Tibial artery (tissue), 4 donors: ENCODE data around the gene CSF3R.
A peak's percentile ranks its signal among the peaks of the same experiment; 100 is the strongest.

ENCODE experiments used
- DNase-seq, 2 donors: peaks; one replicate each; pipeline ENCODE4 v3.0.0-alpha.2; 2019
- H3K27ac ChIP-seq, 2 donors: fragments of 200-600 bp; sonication (generic) in 1 of 2; 1 replicate in 1 of 2; 2 replicates in 1 of 2; pipeline ENCODE4 v1.5.1; 2018 to 2019; ENCODE audit warnings: mild to moderate bottlenecking in 1 of 2
- H3K27me3 ChIP-seq, 2 donors: fragments of 200-600 bp; sonication (generic) in 1 of 2; one replicate each; pipeline versions ENCODE4 v1.5.1 to v1.6.0; 2016 to 2019
- H3K36me3 ChIP-seq, 3 donors: fragments of 200-600 bp; sonication (generic) in 2 of 3; one replicate each; pipeline ENCODE4 v1.5.1; 2016 to 2019; ENCODE audit warnings: mild to moderate bottlenecking in 2 of 3
- H3K4me1 ChIP-seq, 4 donors: fragments of 200-600 bp; sonication (generic) in 2 of 4; 1 replicate in 3 of 4; 2 replicates in 1 of 4; pipeline ENCODE4 v1.5.1; 2016 to 2019
- H3K4me3 ChIP-seq, 2 donors: fragments of 200-600 bp; sonication (generic) in 1 of 2; 1 replicate in 1 of 2; 2 replicates in 1 of 2; pipeline ENCODE4 v1.5.1; 2018 to 2019; ENCODE audit warnings: mild to moderate bottlenecking in 2 of 2
- H3K9me3 ChIP-seq, 3 donors: fragments of 200-600 bp; sonication (generic) in 1 of 3; one replicate each; pipeline ENCODE4 v1.5.1; 2016 to 2019
- intact Hi-C: fragments of 100-400 bp; cut with DNase I; formaldehyde crosslinking; loops from one replicate; pipeline ENCODE4 v1.15.0; 2023; ENCODE audit warnings: low total_unique reads
- TF ChIP-seq, protein P1 (sequence below), 2 experiments: fragments of 200-600 bp in 1 of 2; fragments of 450-650 bp in 1 of 2; IDR thresholded peaks; one replicate each; pipeline ENCODE4 v1.5.1; 2017 to 2019; ENCODE audit warnings: antibody characterized with exemption in 2 of 2, mild to moderate bottlenecking in 1 of 2, moderate library complexity in 1 of 2

CSF3R gene

DNA sequence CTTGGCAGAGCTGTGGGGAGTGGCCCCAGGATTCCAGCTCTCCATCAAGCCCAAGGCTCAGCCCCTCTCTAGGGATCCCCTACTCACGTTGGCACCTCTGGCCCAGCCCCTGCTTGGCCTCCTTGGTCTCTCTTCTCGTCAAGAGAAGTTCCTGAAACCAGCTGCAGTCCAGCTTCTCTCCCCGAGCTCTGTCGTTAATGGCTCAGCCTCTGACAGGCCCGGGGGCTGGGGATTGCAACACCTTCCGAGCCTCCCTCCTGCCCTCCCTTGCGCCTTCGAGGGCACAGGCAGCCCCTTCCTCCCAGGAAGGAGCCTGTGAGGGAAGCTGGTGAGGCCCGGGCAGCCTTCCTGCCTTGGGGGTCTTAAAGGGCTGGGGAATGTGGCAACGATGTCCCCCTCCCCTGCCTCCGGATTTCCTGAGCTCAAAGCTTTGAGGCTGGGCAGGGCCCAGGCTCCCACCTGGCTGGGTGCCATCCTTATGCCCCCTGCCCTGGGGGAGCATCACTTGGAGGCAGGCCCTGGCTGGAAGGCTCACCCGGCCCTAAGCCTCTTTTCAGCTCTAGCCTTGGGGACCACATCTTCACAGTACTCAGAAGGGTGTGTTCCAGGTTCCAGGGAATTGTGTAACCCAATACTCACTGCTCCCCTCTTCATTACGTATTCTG, at the start of gene CSF3R:
Gene CSF3R, minus strand, starts transcription at position 190 of the 665 bp plus-strand sequence. CDS start 3,417 bp downstream, outside the sequence.
- H3K27ac ChIP-seq, result no peak within 1 kb of the TSS
- DNase-seq, result no peak
- TF ChIP-seq, protein P1, sequence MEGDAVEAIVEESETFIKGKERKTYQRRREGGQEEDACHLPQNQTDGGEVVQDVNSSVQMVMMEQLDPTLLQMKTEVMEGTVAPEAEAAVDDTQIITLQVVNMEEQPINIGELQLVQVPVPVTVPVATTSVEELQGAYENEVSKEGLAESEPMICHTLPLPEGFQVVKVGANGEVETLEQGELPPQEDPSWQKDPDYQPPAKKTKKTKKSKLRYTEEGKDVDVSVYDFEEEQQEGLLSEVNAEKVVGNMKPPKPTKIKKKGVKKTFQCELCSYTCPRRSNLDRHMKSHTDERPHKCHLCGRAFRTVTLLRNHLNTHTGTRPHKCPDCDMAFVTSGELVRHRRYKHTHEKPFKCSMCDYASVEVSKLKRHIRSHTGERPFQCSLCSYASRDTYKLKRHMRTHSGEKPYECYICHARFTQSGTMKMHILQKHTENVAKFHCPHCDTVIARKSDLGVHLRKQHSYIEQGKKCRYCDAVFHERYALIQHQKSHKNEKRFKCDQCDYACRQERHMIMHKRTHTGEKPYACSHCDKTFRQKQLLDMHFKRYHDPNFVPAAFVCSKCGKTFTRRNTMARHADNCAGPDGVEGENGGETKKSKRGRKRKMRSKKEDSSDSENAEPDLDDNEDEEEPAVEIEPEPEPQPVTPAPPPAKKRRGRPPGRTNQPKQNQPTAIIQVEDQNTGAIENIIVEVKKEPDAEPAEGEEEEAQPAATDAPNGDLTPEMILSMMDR (IDR thresholded peaks at IDR 0.05), result no peak

GRCh38 chr1:36531833-36532232, 49.1 kb upstream of the CSF3R start:
- Histone ChIP-seq H3K9me3 (peaks cover 0 to 7% (median 5%) of the 10 kb centered on the region in 3 donors), H3K36me3 (no peaks in the 10 kb centered on the region), H3K4me3 (no peak overlapping the region), H3K27ac (no peak overlapping the region), H3K27me3 (peaks cover 0 to 33% of the 10 kb centered on the region in 2 donors), H3K4me1 (no peaks in the 10 kb centered on the region)
- intact Hi-C loops, result no loop called here
- no peak for DNase-seq
- TF ChIP-seq, protein P1 (IDR thresholded peaks at IDR 0.05), result no peak

More for the DNA sequence above, at the start of gene CSF3R:
- Histone ChIP-seq H3K4me3 (peak within 1 kb of the TSS; percentile 4 to 7), H3K9me3 (no peaks in the 10 kb centered on the region), H3K36me3 (no peaks in the 10 kb centered on the region), H3K27me3 (peaks cover 0 to 31% of the 10 kb centered on the region in 2 donors), H3K4me1 (no peaks in the 10 kb centered on the region)
- intact Hi-C loops, result no loop called here

GRCh38 chr1:36530791-36531190, 48.1 kb upstream of the CSF3R start:
- peak in 1 of 2 donors; percentile 17 for DNase-seq
- Histone ChIP-seq H3K9me3 (peaks cover 0 to 7% (median 5%) of the 10 kb centered on the region in 3 donors), H3K27ac (no peak overlapping the region), H3K4me1 (no peaks in the 10 kb centered on the region), H3K36me3 (no peaks in the 10 kb centered on the region), H3K4me3 (no peak overlapping the region), H3K27me3 (peaks cover 0 to 30% of the 10 kb centered on the region in 2 donors)
- TF ChIP-seq, protein P1 (IDR thresholded peaks at IDR 0.05), result no peak
- intact Hi-C loops, result no loop called here

GRCh38 chr1:36530261-36530660, 47.5 kb upstream of the CSF3R start:
- Histone ChIP-seq H3K27ac (no peak overlapping the region), H3K36me3 (no peaks in the 10 kb centered on the region), H3K27me3 (peaks cover 0 to 28% of the 10 kb centered on the region in 2 donors), H3K4me3 (no peak overlapping the region), H3K4me1 (no peaks in the 10 kb centered on the region), H3K9me3 (peaks cover 0 to 7% (median 5%) of the 10 kb centered on the region in 3 donors)
- TF ChIP-seq, protein P1 (IDR thresholded peaks at IDR 0.05), result no peak
- intact Hi-C loops, result no loop called here
- DNase-seq, result peak in 1 of 2 donors; percentile 42

DNA sequence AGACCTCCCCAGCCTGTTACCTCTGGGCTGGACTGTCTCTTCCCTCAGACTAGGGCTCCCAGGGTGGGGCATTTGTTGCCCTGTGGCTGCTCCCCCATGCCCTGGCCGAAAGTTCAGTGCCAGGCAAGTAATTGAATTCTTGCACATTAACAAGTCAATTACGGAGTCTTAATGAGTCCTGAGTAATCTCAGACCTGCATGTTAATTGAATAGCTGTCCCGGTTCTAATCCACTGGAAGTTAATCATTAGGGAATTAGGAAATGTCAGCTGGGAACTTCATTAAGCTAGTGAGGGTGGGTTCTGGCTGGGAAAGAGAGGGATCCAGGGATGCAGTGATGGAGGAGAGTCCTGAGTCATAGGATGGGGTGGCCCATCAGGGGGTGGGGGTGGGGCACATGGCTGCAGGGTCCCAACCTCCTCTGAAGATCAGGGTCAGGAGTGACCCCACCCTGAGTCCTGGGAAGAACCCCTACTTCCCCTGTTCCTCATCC, 47.1 kb upstream of the CSF3R start:
- H3K4me1 ChIP-seq, result no peaks in the 10 kb centered on the region
- peak in 1 of 2 donors; percentile 6 for DNase-seq
- H3K27ac ChIP-seq, result no peak overlapping the region
- H3K4me3 ChIP-seq, result no peak overlapping the region
- intact Hi-C loops, result no loop called here
- TF ChIP-seq, protein P1 (IDR thresholded peaks at IDR 0.05), result no peak
- H3K9me3 ChIP-seq, result peaks cover 0 to 7% (median 5%) of the 10 kb centered on the region in 3 donors
- H3K27me3 ChIP-seq, result peaks cover 0 to 28% of the 10 kb centered on the region in 2 donors
- no peaks in the 10 kb centered on the region for H3K36me3 ChIP-seq
